Ishikawa (cell line): ENCODE measurements around the gene RPP30.

ENCODE experiments used
- CEBPB ChIP-seq: IDR thresholded peaks from 2 replicates; pipeline ENCODE4 v1.6.1; 2012
- CREB1 ChIP-seq: IDR thresholded peaks from 2 replicates; pipeline ENCODE4 v1.6.1; 2012; ENCODE audit warnings: low read depth

DNA sequence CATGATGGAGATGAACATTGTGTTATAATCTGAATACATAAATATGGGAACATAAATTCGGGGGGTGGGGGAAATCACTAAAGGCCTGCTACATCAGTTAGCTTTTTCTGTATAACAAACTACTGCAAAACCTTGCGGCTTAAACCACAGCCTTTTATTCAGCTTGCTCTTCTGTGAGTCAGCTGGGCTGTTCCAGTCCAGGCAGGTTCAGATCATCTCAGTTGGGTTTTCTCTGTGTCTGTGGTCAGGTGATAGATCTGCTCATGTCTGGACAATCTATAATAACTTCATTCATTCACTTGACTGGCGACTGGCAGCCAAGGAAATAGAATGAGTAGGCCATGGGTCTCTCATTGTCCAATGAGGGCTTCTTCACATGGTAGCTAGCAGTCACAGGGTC lies 37.4 kb upstream of the RPP30 start:
- no peak for TF ChIP-seq CEBPB
- TF ChIP-seq CREB1 = no peak
